GM12875 (cell line): ENCODE data around the gene RAD9B.
"Not testable (repeated sequence)": the region's sequence is repeated elsewhere in the genome, so short reads cannot be mapped to it uniquely, and the experiment has no call there.

Experiments
- H3K4me3 ChIP-seq: one replicate; pipeline ENCODE4 v1.5.1; 2011; ENCODE audit warnings: low read depth, low read length, control low read depth
- TF ChIP-seq, protein P1 (sequence below): IDR thresholded peaks from 2 replicates; pipeline ENCODE4 v1.5.1; 2011; ENCODE audit warnings: low read depth, mild to moderate bottlenecking, control low read depth, inconsistent platforms, low read length, moderate library complexity, borderline replicate concordance; ENCODE audit not compliant: insufficient read depth

RAD9B gene

GRCh38 chr12:110538869-110539622 lies 36.9 kb downstream of the RAD9B start:
- H3K4me3 ChIP-seq = no peak overlapping the region
- TF ChIP-seq, protein P1, sequence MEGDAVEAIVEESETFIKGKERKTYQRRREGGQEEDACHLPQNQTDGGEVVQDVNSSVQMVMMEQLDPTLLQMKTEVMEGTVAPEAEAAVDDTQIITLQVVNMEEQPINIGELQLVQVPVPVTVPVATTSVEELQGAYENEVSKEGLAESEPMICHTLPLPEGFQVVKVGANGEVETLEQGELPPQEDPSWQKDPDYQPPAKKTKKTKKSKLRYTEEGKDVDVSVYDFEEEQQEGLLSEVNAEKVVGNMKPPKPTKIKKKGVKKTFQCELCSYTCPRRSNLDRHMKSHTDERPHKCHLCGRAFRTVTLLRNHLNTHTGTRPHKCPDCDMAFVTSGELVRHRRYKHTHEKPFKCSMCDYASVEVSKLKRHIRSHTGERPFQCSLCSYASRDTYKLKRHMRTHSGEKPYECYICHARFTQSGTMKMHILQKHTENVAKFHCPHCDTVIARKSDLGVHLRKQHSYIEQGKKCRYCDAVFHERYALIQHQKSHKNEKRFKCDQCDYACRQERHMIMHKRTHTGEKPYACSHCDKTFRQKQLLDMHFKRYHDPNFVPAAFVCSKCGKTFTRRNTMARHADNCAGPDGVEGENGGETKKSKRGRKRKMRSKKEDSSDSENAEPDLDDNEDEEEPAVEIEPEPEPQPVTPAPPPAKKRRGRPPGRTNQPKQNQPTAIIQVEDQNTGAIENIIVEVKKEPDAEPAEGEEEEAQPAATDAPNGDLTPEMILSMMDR = no peak

- TF ChIP-seq, protein P1 = no peak
- H3K4me3 ChIP-seq = no peak overlapping the region
These were observed 37.9 kb downstream of the RAD9B start for GRCh38 chr12:110540048-110540447.

DNA sequence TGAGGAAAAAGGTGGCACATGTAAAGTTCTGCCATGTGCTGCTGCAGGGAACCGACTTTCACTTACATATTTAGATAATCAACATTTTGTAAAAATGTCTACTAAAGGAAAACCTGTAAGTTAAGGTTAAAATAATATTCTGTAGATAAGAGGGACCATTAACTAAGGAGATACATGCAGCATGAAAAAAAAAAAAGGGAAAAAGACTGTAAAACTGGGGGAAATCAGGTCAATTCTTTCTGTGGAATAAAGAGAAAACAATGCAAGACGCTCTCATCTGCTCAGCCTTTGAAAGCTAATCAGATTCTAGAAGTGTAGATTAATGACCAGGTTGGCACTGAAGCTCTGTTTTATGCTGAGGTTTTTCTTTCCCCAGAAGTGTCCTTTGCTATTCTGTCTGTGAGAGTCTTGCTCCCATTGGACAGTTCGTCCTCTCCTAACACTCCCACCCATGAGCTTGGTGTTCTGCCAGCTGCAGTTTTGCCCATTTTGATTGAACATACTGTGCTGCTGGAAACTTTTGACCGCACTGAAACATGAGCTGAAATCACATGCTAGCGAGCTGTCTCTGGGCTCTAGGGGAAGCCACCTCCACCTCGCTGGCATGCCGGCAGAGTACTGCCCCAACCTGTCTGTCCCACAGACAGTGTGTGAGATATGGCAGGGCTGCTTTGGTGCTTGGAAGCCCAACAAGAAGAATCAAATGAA lies 41.3 kb downstream of the RAD9B start:
- H3K4me3 ChIP-seq = no peak overlapping the region
- TF ChIP-seq, protein P1 = no peak

DNA sequence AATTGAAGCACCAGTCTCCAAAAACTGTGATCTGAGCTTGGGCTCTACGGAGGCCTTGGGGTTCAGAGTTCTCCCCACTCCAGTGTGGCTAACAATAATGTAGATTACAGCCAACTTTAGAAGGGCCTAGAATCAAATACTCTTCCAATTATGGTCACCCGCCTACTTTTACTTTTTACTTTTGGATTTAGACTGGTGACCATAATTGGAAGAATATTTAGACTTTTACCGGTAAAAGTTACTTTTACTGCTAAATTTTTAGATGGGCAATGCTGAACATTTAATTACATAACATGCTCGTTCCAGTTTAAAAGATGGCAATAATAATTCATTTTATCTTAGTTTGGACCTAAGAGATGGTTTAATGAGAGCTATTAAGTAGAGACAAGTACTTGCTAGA lies 41.8 kb downstream of the RAD9B start:
- no peak overlapping the region for H3K4me3 ChIP-seq
- TF ChIP-seq, protein P1 = no peak

DNA sequence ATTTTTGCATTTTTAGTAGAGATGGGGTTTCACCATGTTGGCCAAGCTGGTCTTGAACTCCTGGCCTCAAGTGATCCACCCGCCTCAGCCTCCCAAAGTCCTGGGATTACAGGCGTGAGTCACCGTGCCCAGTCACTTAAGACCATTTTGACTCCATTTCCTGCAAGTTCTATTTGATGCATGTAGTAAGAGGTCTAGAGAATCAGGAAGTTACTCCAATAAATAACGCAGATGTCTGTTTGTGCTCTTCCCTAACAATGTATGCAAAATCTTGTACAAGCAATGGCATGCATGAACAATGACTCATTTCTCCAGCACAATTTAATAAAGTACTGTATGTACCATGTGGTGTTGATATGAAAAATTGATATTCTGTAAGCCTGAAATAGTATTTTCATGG lies 43.1 kb downstream of the RAD9B start:
- H3K4me3 ChIP-seq = not testable (repeated sequence)

- H3K4me3 ChIP-seq = no peak overlapping the region
- TF ChIP-seq, protein P1 = no peak
These were observed 43.7 kb downstream of the RAD9B start for GRCh38 chr12:110545812-110546211.

DNA sequence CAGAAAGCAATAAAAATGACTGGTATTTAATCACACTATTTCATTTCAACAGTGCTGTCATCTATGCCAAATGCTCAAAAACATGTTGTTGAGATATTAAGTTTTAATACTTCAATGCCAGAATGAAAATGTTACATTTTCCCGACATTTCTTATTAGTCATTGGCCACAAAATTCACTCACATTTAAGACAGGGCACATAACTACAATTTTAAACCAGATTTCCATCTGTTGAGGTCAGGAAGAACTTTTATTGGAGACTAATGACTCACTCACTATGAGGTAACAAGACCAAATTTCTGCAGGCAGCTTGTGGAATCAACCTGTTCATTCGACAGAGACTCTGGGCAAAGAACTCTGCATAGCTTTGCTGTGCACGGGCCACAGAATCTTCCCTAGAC lies 44.2 kb downstream of the RAD9B start:
- H3K4me3 ChIP-seq = no peak overlapping the region
- TF ChIP-seq, protein P1 = no peak

GRCh38 chr12:110547090-110547489 lies 45.0 kb downstream of the RAD9B start:
- no peak overlapping the region for H3K4me3 ChIP-seq
- TF ChIP-seq, protein P1 = no peak
